Measurements from ENCODE around the gene PDLIM4. TPM values are rescaled to one million over a fixed set of nuclear protein-coding genes. Genes with fewer than 3 reads are reported as not detected.

Gene PDLIM4
- total RNA-seq, 1 donor from 2014 or later = 33.9 TPM

DNA sequence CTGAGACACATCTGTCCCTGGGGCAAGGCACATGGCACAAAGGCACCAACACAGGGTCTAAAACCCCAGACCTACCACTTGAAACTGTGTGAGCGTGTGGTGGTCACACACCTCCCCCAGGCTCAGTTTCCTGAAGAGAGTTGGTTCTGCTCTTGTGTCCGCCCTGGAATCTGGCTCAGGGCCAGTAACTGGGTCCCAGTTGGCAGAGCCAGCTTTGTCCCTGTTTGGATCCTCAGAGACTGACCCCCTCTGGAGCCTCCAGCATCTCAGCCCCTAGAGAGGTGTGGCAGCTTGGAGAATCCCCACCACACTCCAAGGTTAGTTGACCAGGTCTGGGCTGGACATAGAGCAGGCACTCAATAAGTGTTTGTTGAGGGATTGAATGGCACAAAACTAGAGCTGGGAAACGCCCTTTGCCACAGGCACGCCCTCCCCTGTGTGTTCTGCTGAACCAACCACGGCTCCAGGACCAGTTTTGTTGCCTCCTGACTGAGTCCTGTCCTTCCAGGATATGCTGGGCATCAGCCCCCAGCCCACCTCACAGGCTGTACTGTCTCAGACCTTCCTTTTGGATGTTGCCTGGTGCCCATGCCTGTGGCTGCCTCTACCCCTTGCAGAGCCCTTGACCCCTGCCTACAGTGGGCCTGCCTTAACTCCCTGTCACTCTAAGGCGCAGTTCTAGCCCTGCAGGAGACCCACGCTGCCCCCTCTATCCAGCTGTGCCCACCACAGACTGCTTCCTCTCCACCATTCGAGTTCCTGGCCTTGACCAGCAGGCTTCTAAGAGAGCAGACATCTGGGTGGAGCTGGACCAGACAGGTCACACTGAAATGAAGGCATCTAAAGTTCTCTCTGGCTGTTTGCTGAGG lies 3.8 kb upstream of the PDLIM4 start:
- peak; percentile 38 for DNase-seq (ENCODE audit: low spot score)

DNA sequence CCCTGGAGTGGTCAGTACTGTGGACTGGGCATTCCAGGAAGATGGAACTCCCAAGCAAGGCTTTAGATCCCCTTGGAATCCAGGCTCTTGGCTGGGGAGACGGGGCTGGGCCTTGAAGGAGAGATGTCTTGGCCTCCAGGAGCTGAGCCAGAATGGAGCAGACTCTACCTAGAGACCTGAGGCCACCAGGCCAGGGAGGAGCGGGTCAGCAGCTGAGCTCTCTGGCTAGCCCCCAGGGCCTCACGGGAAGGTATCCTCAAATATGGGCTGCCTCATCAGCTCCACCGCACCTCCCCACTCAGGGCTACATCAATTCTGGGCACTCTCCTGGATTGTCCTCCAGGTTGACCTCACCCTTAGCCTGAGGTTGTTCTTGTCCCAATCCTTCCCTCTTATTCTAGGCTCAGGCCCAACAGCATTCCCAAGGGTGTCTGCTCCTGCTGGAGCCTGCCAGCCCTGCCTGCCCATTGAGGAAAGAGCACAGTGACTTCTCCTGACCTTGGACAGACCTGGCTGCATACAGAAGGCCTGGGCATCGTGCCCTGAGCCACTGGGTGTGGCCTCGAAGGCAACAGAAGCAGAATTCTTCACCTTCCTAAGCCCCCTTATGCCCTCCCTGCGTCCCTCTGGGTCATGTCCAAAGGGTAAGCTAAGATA lies 3.0 kb upstream of the PDLIM4 start:
- peak; percentile 44 for DNase-seq (ENCODE audit: low spot score)

DNA sequence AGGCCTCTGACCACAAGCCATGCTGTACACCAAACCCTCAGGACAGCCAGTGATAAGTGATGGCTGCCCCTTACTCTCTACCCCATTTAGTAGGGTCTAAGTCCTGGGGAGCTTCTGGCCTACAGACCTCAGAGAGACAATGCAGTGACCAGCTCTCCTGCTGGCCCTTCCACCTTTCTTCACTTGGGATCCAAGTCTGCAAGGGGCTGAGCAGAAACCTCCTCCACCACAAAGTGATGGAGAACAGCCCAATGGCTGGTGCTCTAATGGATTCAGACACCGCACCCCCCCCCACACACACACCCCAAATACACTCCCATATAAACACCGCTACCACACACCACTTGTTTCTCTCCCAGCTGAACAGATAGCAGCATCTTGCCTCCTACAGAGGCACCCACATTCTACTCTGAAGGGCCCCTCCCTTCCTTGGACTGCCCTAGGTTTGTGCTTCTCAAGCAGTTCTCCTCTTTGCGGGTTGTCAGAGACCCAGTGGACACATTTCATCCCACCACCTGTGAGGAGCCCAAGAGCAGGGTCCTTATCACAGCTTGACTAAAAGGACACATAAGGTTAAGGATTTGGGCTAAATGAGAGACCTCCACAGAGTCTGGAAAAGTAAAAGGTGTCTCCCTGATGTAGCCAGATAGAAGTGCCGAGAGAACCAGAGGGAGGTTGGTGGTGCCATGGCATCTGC lies 1.3 kb upstream of the PDLIM4 start:
- DNase-seq (ENCODE audit: low spot score) = peak; percentile 20

DNA sequence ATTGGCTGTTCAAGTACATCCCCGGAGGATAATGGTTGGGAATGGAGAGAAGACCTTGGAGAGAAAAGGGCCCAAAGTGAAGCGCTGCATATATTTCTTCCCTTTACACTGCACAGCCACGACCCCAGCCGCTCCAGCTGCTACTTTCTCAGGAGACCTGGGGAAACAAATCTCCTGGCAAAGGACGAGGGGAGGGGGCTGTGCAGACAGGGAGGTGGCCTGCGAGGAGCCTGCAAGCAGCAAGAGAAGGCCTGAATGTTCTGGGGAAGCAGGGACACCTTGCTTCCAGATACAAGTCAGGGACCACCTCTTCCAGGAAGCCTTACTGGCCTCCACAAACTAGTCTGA lies 739 bp upstream of the PDLIM4 start:
- no peak for DNase-seq (ENCODE audit: low spot score)

DNA sequence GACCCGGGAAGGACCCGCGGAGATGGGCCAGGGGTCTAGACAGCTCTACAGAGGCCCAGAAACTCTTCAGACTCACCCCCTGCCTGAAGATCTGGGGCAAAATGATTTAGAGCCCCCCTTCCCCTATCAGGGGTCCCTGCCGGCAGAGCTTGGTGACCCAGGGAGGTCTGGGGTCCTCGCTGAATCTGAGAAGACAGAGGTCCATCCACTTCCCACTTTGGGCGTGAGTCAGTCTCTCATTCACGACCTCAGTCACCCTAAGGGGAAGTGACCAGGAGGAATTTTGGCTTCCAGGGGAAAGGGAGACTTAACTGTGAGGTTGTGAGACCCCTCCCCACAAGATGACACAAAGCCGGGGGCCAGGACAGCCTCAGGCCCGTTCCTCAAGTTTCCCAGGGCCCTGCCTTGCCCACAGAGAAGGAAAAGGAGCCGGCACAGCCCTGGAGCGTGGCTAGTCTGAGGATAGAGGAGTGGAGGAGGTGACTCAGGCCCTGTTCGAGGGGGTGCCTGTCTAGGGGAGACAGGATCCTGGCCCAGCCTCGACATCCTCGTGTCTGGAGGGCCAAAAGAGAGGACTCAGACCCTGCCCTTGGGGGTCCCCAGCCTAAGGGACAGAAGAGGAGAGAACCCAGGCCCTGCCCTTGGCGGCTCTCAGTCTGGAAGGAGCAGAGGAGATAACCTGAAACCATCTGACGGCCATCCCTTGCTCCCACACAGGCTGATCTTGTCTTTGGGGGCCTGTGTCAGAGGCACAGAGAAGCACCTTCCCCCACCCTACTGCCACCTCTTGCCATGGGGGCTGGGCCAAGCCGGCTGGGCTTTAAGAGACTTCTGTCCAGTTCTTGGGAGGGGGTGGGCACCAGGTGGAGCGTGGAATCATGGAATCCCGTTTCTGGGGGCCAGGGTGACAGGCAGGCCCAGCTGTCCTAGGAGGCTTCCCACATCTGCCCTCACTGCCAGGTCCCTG lies 889 bp downstream of the PDLIM4 start:
- peak; percentile 60 for DNase-seq (ENCODE audit: low spot score)

DNA sequence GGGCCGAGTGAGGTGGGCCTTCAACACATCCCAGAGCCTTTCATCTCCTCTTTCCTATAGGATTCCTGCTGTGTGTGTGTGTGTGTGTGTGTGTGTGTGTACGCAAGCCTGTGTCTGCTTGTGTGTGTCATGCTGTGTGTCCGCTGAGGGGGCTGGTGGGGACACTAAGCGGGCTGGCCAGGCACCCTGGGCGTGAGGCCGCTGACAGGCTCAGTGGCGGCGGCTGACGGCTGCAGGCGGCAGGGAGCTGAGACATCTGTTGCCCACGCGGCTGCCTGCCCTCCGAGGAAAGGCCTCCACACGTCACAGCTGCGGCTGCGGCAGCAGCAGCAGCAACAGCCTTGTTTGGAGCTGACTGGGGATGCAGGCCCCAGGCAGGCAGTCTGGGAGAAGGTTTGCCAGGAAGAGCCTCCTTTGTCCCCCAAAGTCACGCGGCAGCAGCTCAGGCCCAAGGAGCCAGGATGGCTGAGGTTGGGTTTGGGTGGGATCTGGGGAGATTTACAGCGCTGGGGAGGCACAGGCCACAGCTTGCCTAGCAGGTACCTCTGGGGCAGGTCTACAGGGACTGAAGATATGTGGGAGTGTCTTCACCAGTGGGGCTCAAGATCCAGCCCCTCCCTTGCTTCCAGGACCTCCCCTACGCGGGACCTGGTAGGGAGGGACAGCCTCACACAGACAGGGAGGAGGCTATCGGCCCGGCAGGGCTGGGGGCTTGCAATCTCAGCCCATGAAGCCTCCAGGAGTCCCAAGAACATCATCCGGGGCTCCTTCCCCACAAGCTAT lies 1.8 kb downstream of the PDLIM4 start:
- DNase-seq (ENCODE audit: low spot score) = peak; percentile 75

DNA sequence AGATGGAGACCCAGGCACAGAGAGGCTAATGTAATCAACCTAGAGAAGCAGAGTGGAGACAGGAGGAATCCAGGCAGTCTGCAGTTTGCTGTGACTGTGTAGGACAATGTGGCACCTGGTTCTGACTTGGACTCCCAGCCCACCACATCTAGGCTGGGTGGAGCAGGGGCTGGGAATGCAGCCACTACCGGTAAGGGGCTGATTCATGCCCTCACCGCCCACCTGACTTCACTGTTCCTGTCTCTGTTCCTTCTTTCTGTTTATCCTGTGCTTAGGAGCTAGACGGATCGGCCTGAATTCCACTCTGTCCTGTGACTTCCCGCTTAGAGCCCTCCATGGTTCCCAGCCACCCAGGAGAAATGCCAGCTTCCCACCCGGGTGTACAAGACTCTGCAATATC lies 2.6 kb downstream of the PDLIM4 start:
- DNase-seq (ENCODE audit: low spot score) = peak; percentile 43

DNA sequence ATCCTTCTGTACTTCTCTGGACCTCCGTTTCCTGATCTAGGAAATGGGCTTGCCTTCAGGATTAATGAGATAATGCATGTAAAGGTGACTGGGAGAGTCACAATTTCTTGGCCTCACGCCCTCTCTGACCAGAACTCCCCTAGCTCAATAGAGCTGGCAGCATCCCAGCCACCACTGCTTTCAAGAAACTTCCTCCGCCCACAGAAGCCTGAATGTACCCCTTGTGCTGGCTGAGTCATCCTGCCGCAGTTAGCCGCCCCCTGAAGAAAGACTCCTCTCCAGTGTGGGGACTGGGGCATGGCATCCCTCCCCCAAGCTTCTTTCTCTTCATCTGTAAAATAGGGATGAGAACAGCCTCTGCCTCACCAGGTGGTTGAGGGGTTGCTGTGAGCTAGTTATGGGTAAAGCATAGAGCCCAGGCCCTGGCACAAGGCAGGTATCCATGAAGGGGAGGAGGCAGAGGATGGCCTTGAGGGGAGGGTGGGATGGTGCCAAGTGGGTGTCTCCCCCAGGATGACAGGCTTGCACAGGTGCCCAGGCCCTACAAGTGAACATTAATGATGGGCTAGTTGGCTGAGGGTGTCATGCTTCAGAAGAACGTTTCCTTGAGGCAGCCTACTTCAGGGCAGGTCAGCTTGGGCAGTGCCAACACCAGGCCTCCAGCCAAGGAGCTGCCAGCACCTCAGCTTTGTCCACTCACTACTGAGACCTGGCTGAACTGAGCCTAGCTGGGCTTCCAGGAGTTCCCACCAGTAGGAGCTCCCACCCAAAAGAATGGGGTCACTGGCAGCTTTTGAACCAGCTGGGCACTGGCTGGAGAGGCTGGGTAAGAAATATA lies 3.4 kb downstream of the PDLIM4 start:
- DNase-seq (ENCODE audit: low spot score) = peak; percentile 59

DNA sequence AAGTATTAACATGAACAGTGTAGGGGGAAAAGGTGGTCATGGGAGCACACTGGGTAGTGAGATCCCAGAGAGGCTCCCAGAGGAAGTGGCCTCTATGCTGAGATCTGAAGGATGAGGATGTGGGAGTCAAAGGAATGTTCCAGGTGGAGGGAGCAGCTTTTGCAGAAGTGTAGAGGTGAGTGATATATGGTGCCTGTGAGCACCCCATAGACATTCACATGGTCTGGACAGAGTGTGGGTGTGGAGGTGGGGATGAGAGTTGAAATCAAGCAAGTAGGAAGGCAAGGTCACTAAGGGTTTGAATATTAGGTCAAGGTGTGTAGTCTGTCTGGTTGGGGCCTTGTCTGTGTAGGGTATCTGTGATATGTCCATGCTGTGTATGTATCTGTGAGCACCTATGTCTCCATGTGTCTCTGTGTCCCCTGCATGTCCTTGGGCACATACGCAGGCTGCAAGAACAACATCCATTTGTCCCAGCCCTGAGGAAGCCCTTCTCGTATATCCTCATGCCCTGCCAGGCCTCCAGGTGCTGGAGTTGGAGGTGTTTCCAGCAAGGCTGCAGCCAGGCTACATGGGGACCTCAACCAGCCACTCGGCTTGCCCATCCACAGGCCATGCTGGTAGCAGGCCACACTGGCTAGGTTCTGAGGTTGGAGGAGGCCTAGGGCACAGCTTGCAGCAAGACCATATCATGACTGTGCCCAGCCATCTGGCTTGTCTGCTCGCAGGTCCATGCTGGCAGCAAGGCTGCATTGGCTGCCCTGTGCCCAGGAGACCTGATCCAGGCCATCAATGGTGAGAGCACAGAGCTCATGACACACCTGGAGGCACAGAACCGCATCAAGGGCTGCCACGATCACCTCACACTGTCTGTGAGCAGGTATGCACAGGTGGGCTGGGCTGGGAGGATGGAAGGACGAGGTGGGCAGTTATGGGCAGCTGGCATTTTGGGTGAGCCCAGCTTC lies 4.7 kb downstream of the PDLIM4 start:
- peak; percentile 42 for DNase-seq (ENCODE audit: low spot score)

DNA sequence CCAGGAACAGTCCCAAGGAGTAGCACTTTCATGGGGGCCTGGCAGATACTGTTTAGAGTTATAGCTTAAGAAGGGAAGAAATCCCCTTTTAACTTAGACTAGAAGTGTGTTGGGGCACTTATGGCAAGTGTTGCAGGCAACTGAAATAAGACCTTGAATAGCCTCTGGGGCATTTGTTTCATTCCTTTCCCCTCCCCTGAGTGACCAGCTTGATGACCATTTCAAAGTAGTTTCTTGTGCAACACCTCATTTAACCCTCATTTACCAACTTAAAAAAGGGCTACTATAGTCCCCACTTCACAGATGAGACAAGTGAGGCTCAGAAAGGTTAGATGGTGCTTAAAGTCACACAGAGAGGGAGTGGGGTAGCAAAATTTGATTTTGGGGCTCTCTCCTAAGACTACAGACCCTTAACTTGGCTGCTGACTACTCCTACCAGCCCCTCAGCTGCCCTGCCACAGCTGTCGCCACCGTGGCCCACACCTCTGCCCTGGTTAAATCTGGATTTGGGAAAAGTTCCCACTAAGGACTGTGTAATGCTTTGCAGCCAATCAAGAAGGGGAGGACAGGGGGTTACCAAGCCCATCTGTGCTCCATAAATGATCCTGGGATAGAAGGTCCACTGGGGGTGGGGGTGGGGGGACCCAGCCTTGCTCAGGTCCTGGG lies 5.5 kb downstream of the PDLIM4 start:
- DNase-seq (ENCODE audit: low spot score) = no peak

DNA sequence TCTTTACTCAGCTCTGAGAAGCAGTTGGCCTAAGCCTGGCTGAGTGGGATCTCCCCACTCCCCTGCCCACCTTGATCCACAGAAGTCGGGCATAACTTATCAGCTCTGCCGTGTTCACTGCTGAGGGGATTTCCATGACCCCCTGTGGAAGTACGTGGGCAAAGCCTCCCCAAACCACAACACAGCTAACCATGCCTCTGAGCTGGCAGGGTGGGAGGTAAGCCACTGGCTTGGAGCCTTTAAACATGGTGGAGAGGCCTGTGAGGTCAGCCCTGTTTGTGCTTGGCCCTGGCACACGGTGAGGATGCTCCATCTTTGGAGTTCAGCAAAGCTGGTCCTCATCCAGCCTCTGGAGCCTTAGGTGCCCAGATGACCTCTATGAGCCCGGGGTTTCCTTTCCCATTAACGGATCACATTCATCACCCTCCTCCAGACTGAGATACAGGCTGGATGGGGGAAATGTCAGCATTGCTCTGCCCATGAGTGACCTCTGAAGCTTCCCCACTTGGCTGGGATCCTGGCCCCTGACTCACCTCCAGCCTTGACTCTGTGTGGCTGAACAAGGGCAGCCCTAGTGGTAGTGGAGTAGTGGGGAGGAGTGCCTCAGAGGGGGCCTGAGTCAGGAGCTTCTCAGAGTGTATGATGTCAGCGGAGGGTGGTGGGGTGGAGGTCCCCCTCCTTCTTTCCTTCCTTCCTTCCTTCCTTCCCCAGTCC lies 6.2 kb downstream of the PDLIM4 start:
- peak; percentile 64 for DNase-seq (ENCODE audit: low spot score)

DNA sequence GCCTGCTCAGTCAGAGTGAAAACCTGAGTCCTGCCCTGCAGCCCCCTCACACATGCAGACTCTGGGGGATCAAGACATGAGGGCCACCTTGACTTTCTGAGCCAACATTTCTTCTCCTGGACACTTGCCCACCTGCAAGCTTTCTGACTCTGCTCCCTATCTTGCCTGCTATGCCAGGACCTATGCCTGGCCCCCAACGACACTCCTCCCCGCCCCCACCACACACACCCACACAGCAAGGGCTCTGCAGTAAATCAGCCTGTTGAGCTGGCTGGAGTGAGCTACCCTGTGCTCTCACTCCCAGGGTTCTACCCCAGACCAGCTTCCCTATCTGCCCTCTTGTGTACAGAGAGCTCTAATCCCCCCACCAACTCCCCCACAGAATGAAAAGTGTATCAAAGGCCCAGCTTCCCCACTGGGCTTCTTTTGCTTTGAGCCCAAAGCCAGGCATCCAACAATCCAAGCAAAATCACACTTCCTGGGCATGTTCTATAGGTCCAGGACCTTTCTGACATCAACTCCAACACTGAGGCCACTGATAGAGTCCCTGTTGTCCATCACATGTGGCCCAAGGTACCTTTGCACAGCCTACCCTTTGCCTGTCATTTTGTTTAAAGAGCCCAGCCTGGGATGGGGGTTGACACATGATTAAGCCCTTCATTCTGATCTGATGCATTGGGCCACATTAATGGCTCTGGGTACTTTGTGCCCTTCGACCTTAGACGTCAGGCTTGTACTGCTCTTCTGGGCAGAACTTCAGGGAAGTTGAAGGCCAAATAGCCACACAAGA lies 7.2 kb downstream of the PDLIM4 start:
- peak; percentile 44 for DNase-seq (ENCODE audit: low spot score)

DNA sequence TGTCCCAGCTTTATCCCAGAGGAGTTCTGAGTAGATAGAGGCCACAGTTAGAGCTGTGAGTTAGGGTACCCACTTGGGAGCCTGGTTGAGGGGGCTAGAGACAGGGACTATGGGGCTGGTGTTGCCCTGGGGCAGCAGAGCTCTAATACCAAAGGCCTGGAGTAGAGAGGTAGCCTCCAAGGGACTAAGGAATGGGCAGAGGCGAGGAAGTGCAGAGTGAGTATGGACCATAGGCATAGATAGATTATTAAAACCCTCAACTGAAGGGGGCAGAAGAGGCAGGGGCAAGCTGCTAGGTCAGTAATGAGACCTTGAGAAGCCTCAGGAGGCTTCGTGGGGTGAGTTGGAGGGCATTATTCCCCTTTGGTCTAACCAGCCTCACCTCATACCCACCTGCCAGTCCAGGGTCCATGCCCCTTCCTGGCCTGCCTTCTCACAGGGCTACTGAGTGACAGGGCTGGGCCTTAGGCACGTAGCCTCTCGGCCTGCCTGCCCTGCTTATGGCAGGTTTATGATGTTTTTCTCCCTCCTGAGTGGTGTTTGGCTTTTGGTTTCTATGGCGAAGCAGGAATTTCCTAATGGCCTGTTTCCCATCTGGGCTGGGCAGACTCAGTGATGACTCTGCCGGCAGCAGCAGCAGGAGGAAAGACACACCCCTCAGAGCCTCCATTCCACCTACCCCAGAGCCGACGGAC lies 8.0 kb downstream of the PDLIM4 start:
- DNase-seq (ENCODE audit: low spot score) = peak; percentile 83

DNA sequence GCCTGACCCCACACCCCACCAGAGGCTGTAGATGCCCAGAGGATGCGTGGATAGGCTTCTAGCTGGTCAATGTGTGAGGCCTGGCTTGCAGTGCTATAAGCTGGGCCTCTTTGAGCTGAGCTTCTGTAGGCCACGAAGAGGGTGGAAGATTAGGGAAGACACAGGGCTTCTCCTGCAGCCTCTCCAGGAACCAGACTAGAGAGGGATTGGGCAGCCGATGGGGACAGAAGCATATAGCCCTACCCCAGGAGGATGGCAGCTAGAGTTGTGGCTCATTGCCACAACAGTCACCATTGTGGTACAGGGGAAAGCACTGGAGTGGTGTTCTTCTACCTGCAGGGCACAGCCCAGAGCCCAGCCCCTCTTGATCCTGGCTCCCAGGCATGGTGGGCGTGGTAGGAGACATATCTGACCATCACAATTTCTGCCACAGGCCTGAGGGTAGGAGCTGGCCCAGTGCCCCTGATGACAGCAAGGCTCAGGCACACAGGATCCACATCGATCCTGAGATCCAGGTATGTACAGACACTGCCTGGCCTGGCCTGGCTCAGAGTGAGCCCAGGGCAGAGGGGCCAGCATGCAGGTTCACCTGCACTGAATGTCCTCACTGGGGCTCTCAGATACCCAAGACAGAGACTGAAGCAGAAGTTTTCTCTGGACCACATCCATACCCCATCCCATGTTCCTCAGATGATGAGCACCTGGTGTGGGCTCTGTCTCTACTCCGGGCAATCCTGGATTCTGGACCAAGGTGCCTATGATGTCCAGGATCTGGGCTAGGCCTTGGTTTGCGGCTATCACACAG lies 8.7 kb downstream of the PDLIM4 start:
- DNase-seq (ENCODE audit: low spot score) = peak; percentile 43

DNA sequence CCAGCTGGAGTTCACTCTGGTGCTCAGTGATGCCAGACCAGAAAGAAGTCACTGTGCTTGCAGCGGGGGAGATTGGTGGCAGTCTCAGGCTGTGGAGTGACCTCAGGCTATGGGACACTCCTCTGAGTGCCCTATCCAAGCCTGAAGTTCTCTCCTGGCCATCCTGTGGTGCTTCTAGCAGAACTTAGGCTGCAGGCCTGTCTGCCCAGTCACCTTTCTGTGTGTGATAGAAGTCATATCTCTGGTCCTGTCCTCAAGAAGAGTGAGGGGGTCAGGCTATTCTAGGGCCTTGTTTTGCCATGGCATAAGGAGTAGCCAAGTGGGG lies 9.3 kb downstream of the PDLIM4 start:
- peak; percentile 29 for DNase-seq (ENCODE audit: low spot score)
